ENCODE results near the gene ZNF169.
"Not testable (repeated sequence)": the region's sequence is repeated elsewhere in the genome, so short reads cannot be mapped to it uniquely, and the experiment has no call there.

Gene ZNF169

DNA sequence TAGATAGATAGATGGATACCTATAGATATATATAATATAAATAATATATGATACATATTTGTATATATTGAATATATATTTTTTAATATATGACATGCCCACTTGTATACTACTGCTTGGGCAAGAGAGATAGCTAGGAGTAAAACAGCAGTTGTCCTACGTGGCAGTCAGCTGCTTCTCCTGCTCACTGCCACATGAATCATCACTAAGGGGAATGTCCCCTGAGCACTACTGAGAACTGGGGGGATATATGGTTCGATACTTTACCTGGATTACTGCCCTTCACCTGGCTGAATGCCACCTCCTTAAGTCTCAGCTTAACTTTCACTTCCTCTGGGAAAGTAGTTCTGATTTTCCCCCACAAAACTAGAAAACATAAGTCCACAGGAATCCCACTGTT is 82.6 kb downstream of the ZNF169 start:
- not testable (repeated sequence) for DNase-seq (ENCODE audit: low read depth in 1 of 2, low spot score in 1 of 2)

- not testable (repeated sequence) for DNase-seq (ENCODE audit: low read depth in 1 of 2, low spot score in 1 of 2)
These were observed 88.4 kb downstream of the ZNF169 start for GRCh38 chr9:94347451-94347850.

- DNase-seq (ENCODE audit: low read depth in 1 of 2, low spot score in 1 of 2), result not testable (repeated sequence)
These were observed 89.7 kb downstream of the ZNF169 start for GRCh38 chr9:94348754-94349153.
